K562 (cell line): ENCODE measurements around the gene EDARADD. TPM values are rescaled to one million over a fixed set of nuclear protein-coding genes. Genes with fewer than 3 reads are reported as not detected.
A peak's percentile ranks its signal among the peaks of the same experiment; 100 is the strongest.

Experiments
- AFF4 ChIP-seq: sonication (generic); formaldehyde crosslinking; IDR thresholded peaks from 2 replicates; pipeline ENCODE4 v1.8.0; 2023; ENCODE audit warnings: mild to moderate bottlenecking, missing genetic modification reagents
- ARHGAP35 ChIP-seq: fragments of 450-650 bp; IDR thresholded peaks from 2 replicates; pipeline ENCODE4 v1.6.1; 2018; ENCODE audit not compliant: partially characterized antibody
- ATF1 ChIP-seq, 2 experiments: fragments of 450-650 bp in 1 of 2; IDR thresholded peaks; 2 replicates each; pipeline ENCODE4 v1.6.1; 2016; ENCODE audit warnings: missing compliant biosample characterization in 1 of 2, missing genetic modification characterization in 1 of 2
- GATAD2A ChIP-seq: fragments of 450-650 bp; IDR thresholded peaks from 2 replicates; pipeline ENCODE4 v1.6.1; 2017
- KAT7 ChIP-seq: sonication (generic); formaldehyde crosslinking; IDR thresholded peaks from 2 replicates; pipeline ENCODE4 v1.8.0; 2022; ENCODE audit warnings: missing genetic modification reagents, mild to moderate bottlenecking, borderline replicate concordance
- MED1 ChIP-seq: sonication (generic); formaldehyde crosslinking; IDR thresholded peaks from 2 replicates; pipeline ENCODE4 v1.8.1; 2023; ENCODE audit warnings: missing genetic modification reagents, borderline replicate concordance
- MEF2D ChIP-seq: conservative IDR thresholded peaks from 2 replicates; pipeline ENCODE4 v1.6.1; 2016; ENCODE audit warnings: low read depth, missing genetic modification characterization, missing compliant biosample characterization
- NCOA2 ChIP-seq, 2 experiments: fragments of 450-650 bp; IDR thresholded peaks; 2 replicates each; pipeline ENCODE4 v1.6.1; 2018; ENCODE audit warnings: mild to moderate bottlenecking in 2 of 2, moderate library complexity in 1 of 2; ENCODE audit not compliant: partially characterized antibody in 2 of 2
- NFIC ChIP-seq: fragments of 450-650 bp; IDR thresholded peaks from 2 replicates; pipeline ENCODE4 v1.6.1; 2017; ENCODE audit warnings: mild to moderate bottlenecking, inconsistent platforms
- NR3C1 ChIP-seq: sonication (generic); formaldehyde crosslinking; IDR thresholded peaks from 2 replicates; pipeline ENCODE4 v1.8.1; 2022; ENCODE audit warnings: missing genetic modification reagents
- TAF15 ChIP-seq: fragments of 200-400 bp; formaldehyde crosslinking; IDR thresholded peaks from 2 replicates; pipeline ENCODE4 v1.6.1; 2017; ENCODE audit warnings: mild to moderate bottlenecking, low read depth, low read length, moderate library complexity
- XRCC3 ChIP-seq: fragments of 450-650 bp; IDR thresholded peaks from 2 replicates; pipeline ENCODE4 v1.6.1; 2017; ENCODE audit warnings: mild to moderate bottlenecking, moderate library complexity
- ZFP91 ChIP-seq: sonication (generic); formaldehyde crosslinking; IDR thresholded peaks from 2 replicates; pipeline ENCODE4 v1.8.0; 2022; ENCODE audit warnings: mild to moderate bottlenecking, missing genetic modification reagents
- ZNF507 ChIP-seq: conservative IDR thresholded peaks from 2 replicates; pipeline ENCODE4 v1.6.1; 2017; ENCODE audit warnings: missing genetic modification characterization, missing compliant biosample characterization
- polyA plus RNA-seq, 8 experiments: library from polyadenylated mRNA; depleted of rRNA in 4 of 8; stranded (reverse) in 5 of 8; unstranded in 3 of 8; fragments of >200 nt; fragmentation: Nextera tagmentation in 2 of 8; fragmentation: Illumina TruSeq in 1 of 8; extraction: Ambion mirVana in 2 of 8; extraction: Trizol in 1 of 8; gene quantifications; 2 replicates each; pipeline versions ENCODE4 v1.2.1 to v1.2.3, GENCODE V29; 2011 to 2014; ENCODE audit warnings: inconsistent platforms in 1 of 8, missing spikeins in 1 of 8
- total RNA-seq, 7 experiments: library from RNA; depleted of rRNA in 6 of 7; stranded (reverse); fragments of >200 nt in 6 of 7; fragmentation: Illumina TruSeq in 2 of 7; extraction: Trizol in 2 of 7; gene quantifications; 2 replicates each; pipeline versions ENCODE4 v1.2.1 to v1.2.3, GENCODE V29; 2011 to 2021; ENCODE audit warnings: low replicate concordance in 1 of 7
- TF ChIP-seq, protein P1 (sequence below): IDR thresholded peaks from 3 replicates; pipeline ENCODE4 v1.6.1; 2011; ENCODE audit warnings: borderline replicate concordance, mild to moderate bottlenecking, moderate library complexity; ENCODE audit not compliant: insufficient read length; ENCODE audit errors: extremely low read depth
- TF ChIP-seq, protein P2 (sequence below): fragments of 450-650 bp; IDR thresholded peaks from one replicate; pipeline ENCODE4 v1.6.1; 2018; ENCODE audit warnings: mild to moderate bottlenecking, moderate library complexity; ENCODE audit not compliant: partially characterized antibody

The EDARADD gene
- total and polyA plus RNA-seq, 9 of the 15 experiments (the other 6 are each of a cell fraction or from before 2014, with no cell fraction given) = 0.46 to 32.4 (median 20.6) TPM

- TF ChIP-seq, protein P1, sequence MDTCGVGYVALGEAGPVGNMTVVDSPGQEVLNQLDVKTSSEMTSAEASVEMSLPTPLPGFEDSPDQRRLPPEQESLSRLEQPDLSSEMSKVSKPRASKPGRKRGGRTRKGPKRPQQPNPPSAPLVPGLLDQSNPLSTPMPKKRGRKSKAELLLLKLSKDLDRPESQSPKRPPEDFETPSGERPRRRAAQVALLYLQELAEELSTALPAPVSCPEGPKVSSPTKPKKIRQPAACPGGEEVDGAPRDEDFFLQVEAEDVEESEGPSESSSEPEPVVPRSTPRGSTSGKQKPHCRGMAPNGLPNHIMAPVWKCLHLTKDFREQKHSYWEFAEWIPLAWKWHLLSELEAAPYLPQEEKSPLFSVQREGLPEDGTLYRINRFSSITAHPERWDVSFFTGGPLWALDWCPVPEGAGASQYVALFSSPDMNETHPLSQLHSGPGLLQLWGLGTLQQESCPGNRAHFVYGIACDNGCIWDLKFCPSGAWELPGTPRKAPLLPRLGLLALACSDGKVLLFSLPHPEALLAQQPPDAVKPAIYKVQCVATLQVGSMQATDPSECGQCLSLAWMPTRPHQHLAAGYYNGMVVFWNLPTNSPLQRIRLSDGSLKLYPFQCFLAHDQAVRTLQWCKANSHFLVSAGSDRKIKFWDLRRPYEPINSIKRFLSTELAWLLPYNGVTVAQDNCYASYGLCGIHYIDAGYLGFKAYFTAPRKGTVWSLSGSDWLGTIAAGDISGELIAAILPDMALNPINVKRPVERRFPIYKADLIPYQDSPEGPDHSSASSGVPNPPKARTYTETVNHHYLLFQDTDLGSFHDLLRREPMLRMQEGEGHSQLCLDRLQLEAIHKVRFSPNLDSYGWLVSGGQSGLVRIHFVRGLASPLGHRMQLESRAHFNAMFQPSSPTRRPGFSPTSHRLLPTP = no peak
- TF ChIP-seq NR3C1 (CRISPR knock-in tag) = no peak
- TF ChIP-seq AFF4 (CRISPR knock-in tag) = no peak
- TF ChIP-seq, protein P2, sequence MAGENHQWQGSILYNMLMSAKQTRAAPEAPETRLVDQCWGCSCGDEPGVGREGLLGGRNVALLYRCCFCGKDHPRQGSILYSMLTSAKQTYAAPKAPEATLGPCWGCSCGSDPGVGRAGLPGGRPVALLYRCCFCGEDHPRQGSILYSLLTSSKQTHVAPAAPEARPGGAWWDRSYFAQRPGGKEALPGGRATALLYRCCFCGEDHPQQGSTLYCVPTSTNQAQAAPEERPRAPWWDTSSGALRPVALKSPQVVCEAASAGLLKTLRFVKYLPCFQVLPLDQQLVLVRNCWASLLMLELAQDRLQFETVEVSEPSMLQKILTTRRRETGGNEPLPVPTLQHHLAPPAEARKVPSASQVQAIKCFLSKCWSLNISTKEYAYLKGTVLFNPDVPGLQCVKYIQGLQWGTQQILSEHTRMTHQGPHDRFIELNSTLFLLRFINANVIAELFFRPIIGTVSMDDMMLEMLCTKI = no peak
- TF ChIP-seq NFIC = peak; percentile 32; the same call in 1 of the 2 replicates
- TF ChIP-seq XRCC3 = no peak
- TF ChIP-seq TAF15 = no peak
- no peak for TF ChIP-seq ATF1 (CRISPR knock-in tag; IDR thresholded peaks at IDR 0.05)
- peak; percentile 53; the same call in 1 of the 2 replicates for TF ChIP-seq ATF1 (tag; IDR thresholded peaks at IDR 0.05)
- no peak for TF ChIP-seq ARHGAP35
- TF ChIP-seq NCOA2 (IDR thresholded peaks at IDR 0.05; ENCODE audit: partially characterized antibody in 2 of 2) = no peak
- TF ChIP-seq ZFP91 = no peak
- TF ChIP-seq MEF2D = peak; percentile 95
- TF ChIP-seq MED1 (CRISPR knock-in tag) = no peak
- TF ChIP-seq KAT7 (CRISPR knock-in tag) = no peak
- TF ChIP-seq GATAD2A = peak; percentile 22; the same call in 1 of the 2 replicates
- no peak for TF ChIP-seq ZNF507 (tag)
Measured at GRCh38 chr1:236351875-236352573, 42.1 kb upstream of the EDARADD start (continued).
